ENCODE measurements around the gene TNNI3. TPM values are rescaled to one million over a fixed set of nuclear protein-coding genes. Genes with fewer than 3 reads are reported as not detected.
A peak's percentile ranks its signal among the peaks of the same experiment; 100 is the strongest.

TNNI3 gene
- total and polyA plus RNA-seq, 9 of the 15 experiments (the other 6 are each of a cell fraction or from before 2014, with no cell fraction given) = 4.7 to 158 (median 42.0) TPM

DNA sequence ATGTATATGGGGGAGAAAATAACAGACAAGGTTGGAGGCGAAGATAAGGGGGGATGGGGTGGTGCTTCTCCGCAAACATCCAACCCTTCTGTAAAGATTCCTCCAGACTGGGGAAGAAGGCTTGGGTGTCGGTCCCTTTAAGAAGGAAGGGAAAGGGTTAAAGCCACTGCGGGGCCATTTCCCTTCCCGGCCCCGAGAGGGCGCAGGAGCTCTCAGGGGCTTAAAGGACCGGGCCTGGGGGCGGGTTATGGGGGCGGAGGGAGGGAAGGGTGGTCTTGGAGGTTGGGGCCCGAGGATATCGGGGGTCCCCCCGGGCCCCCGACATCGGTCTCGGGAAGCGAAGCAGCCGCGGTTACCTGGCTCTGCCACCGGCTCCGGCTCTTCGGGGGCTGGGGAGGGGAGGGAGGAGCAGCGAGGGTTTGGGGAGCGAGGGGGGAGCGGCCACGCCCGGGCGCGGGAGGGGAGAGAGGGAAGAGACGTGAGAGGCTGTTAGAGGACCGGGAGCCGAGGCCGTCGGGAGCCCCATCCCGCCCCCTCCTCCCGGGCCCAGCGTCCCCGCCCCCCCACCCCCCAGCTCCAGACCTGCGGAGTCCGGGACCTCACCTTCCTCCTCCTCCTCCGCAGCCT is 11.3 kb downstream of the TNNI3 start (continued):
- TF ChIP-seq ZKSCAN8 (CRISPR knock-in tag; IDR thresholded peaks at IDR 0.05) (no peak), HDAC1 (IDR thresholded peaks at IDR 0.05) (peak in 1 of 2 experiments; percentile 38; a peak in 2 of 4 replicates), ESRRB (CRISPR knock-in tag; IDR thresholded peaks at IDR 0.05; ENCODE audit: borderline replicate concordance) (no peak), GABPB2 (CRISPR knock-in tag; conservative IDR thresholded peaks at IDR 0.05) (no peak), HDAC2 (IDR thresholded peaks at IDR 0.05) (peak; percentile 71; the same call in 1 of the 2 replicates), ZNF239 (CRISPR knock-in tag; IDR thresholded peaks at IDR 0.05) (no peak), ZFX (CRISPR knock-in tag; IDR thresholded peaks at IDR 0.05) (no peak), ADNP (tag; IDR thresholded peaks at IDR 0.05) (no peak), ZNF561 (CRISPR knock-in tag; conservative IDR thresholded peaks at IDR 0.05) (no peak), CBX5 (IDR thresholded peaks at IDR 0.05; ENCODE audit: borderline replicate concordance, low read depth) (no peak), MYC (IDR thresholded peaks at IDR 0.05; ENCODE audit: low read depth, low read length) (0 out of 2 replicates have a peak, but pooled peaks have one; percentile 9), MYC (CRISPR knock-in tag; IDR thresholded peaks at IDR 0.05; ENCODE audit: borderline replicate concordance, low read depth) (no peak), NCOR1 (IDR thresholded peaks at IDR 0.05) (peak; percentile 53), RNF2 (IDR thresholded peaks at IDR 0.05) (0 out of 2 replicates have a peak, but pooled peaks have one; percentile 33), TAF15 (IDR thresholded peaks at IDR 0.05; ENCODE audit: low read depth, low read length) (no peak), ZBED1 (IDR thresholded peaks at IDR 0.05) (no peak), FOXP1 (CRISPR knock-in tag; IDR thresholded peaks at IDR 0.05) (no peak), C11orf30 (IDR thresholded peaks at IDR 0.05; ENCODE audit: low read depth) (no peak), SMARCA4 (IDR thresholded peaks at IDR 0.05) (peak; percentile 36; the same call in 1 of the 2 replicates)
- TF ChIP-seq, protein P1, sequence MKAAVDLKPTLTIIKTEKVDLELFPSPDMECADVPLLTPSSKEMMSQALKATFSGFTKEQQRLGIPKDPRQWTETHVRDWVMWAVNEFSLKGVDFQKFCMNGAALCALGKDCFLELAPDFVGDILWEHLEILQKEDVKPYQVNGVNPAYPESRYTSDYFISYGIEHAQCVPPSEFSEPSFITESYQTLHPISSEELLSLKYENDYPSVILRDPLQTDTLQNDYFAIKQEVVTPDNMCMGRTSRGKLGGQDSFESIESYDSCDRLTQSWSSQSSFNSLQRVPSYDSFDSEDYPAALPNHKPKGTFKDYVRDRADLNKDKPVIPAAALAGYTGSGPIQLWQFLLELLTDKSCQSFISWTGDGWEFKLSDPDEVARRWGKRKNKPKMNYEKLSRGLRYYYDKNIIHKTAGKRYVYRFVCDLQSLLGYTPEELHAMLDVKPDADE (conservative IDR thresholded peaks at IDR 0.05; ENCODE audit: control insufficient read depth, low read depth, low read length) = no peak; the same call in 1 of the 2 replicates
- TF ChIP-seq, protein P2, sequence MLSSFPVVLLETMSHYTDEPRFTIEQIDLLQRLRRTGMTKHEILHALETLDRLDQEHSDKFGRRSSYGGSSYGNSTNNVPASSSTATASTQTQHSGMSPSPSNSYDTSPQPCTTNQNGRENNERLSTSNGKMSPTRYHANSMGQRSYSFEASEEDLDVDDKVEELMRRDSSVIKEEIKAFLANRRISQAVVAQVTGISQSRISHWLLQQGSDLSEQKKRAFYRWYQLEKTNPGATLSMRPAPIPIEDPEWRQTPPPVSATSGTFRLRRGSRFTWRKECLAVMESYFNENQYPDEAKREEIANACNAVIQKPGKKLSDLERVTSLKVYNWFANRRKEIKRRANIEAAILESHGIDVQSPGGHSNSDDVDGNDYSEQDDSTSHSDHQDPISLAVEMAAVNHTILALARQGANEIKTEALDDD (IDR thresholded peaks at IDR 0.05) = no peak
- TF ChIP-seq, protein P3, sequence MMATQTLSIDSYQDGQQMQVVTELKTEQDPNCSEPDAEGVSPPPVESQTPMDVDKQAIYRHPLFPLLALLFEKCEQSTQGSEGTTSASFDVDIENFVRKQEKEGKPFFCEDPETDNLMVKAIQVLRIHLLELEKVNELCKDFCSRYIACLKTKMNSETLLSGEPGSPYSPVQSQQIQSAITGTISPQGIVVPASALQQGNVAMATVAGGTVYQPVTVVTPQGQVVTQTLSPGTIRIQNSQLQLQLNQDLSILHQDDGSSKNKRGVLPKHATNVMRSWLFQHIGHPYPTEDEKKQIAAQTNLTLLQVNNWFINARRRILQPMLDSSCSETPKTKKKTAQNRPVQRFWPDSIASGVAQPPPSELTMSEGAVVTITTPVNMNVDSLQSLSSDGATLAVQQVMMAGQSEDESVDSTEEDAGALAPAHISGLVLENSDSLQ (IDR thresholded peaks at IDR 0.05) = no peak
- TF ChIP-seq, protein P4, sequence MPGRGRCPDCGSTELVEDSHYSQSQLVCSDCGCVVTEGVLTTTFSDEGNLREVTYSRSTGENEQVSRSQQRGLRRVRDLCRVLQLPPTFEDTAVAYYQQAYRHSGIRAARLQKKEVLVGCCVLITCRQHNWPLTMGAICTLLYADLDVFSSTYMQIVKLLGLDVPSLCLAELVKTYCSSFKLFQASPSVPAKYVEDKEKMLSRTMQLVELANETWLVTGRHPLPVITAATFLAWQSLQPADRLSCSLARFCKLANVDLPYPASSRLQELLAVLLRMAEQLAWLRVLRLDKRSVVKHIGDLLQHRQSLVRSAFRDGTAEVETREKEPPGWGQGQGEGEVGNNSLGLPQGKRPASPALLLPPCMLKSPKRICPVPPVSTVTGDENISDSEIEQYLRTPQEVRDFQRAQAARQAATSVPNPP (IDR thresholded peaks at IDR 0.05; ENCODE audit: borderline replicate concordance, insufficient read depth, insufficient read length) = no peak
- TF ChIP-seq, protein P5, sequence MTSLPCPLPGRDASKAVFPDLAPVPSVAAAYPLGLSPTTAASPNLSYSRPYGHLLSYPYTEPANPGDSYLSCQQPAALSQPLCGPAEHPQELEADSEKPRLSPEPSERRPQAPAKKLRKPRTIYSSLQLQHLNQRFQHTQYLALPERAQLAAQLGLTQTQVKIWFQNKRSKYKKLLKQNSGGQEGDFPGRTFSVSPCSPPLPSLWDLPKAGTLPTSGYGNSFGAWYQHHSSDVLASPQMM (CRISPR knock-in tag; IDR thresholded peaks at IDR 0.05) = no peak
- TF ChIP-seq, protein P6, sequence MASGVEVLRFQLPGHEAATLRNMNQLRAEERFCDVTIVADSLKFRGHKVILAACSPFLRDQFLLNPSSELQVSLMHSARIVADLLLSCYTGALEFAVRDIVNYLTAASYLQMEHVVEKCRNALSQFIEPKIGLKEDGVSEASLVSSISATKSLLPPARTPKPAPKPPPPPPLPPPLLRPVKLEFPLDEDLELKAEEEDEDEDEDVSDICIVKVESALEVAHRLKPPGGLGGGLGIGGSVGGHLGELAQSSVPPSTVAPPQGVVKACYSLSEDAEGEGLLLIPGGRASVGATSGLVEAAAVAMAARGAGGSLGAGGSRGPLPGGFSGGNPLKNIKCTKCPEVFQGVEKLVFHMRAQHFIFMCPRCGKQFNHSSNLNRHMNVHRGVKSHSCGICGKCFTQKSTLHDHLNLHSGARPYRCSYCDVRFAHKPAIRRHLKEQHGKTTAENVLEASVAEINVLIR (CRISPR knock-in tag; IDR thresholded peaks at IDR 0.05) = no peak
